GM13976 (cell line): Measurements from ENCODE around the gene GALNT9.

Experiments used
- DNase-seq: peaks from one replicate; pipeline ENCODE4 v3.0.0; 2012; ENCODE audit warnings: low spot score
- in situ Hi-C: fragments of 300-500 bp; cut with MboI; formaldehyde crosslinking; loops from one replicate; pipeline ENCODE4 v1.12.0; 2022; ENCODE audit warnings: low sequenced_read_pairs, mixed read lengths, inconsistent platforms; ENCODE audit not compliant: unreplicated experiment
- TF ChIP-seq, protein P1 (sequence below): IDR thresholded peaks from 2 replicates; pipeline ENCODE4 v1.5.1; 2012; ENCODE audit warnings: borderline replicate concordance, mild to moderate bottlenecking; ENCODE audit not compliant: insufficient read depth; ENCODE audit errors: extremely low read depth, missing control alignments, control extremely low read depth

The GALNT9 gene

DNA sequence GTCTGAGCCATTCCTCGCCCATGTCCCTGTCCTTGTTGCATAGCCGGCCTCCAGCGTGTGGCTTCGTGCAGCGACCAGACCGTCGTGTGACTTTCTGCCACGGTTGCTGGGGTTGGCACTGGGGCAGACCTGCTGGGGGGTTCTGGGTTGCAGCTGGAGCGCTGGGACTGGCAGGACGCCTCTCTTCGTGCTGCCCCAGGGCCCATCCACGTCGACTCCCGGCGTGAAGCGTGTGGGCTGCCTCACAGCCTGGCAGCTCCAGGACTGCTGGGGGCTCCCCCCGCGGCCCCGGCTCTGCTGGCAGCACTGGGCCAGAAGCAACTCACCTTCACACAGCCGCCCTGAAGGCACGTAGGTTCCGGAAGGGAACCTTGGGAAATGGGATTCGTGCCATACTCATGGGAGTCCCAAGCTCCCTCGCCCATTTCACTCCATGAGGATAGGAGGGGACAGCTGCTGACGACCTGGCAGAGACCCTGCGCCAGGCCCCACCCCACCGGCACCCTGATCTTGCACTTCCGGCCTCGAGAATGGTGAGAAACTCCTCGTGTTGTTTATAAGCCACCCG lies 51.9 kb downstream of the GALNT9 start:
- DNase-seq, result no peak
- TF ChIP-seq, protein P1, sequence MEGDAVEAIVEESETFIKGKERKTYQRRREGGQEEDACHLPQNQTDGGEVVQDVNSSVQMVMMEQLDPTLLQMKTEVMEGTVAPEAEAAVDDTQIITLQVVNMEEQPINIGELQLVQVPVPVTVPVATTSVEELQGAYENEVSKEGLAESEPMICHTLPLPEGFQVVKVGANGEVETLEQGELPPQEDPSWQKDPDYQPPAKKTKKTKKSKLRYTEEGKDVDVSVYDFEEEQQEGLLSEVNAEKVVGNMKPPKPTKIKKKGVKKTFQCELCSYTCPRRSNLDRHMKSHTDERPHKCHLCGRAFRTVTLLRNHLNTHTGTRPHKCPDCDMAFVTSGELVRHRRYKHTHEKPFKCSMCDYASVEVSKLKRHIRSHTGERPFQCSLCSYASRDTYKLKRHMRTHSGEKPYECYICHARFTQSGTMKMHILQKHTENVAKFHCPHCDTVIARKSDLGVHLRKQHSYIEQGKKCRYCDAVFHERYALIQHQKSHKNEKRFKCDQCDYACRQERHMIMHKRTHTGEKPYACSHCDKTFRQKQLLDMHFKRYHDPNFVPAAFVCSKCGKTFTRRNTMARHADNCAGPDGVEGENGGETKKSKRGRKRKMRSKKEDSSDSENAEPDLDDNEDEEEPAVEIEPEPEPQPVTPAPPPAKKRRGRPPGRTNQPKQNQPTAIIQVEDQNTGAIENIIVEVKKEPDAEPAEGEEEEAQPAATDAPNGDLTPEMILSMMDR, result no peak
- in situ Hi-C loops, result no loop called here

DNA sequence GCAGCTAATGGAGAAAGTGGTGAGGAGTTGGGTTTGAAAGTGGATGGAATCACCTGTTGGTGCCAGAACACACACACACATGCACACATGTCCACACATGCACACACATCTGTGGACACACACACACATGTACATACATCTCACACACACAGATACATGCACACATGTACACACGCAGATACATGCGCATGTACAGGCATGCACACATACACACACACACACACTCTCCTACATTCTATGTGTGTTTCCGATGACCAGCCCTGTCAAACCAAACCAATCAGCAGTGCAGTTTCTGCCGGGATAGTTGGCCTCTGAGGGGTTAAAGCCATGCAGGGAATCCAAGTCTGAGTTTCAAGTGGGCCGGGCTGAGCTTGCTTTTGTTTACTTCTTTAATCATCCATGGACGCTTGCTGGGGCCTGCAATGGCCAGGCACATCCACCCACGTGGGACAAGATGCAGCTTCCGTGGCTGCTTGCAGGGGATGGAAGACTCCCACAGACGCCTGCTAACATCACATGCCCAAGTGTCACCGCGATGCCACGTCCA lies 52.5 kb downstream of the GALNT9 start:
- in situ Hi-C loops, result no loop called here
- TF ChIP-seq, protein P1, result no peak
- no peak for DNase-seq

DNA sequence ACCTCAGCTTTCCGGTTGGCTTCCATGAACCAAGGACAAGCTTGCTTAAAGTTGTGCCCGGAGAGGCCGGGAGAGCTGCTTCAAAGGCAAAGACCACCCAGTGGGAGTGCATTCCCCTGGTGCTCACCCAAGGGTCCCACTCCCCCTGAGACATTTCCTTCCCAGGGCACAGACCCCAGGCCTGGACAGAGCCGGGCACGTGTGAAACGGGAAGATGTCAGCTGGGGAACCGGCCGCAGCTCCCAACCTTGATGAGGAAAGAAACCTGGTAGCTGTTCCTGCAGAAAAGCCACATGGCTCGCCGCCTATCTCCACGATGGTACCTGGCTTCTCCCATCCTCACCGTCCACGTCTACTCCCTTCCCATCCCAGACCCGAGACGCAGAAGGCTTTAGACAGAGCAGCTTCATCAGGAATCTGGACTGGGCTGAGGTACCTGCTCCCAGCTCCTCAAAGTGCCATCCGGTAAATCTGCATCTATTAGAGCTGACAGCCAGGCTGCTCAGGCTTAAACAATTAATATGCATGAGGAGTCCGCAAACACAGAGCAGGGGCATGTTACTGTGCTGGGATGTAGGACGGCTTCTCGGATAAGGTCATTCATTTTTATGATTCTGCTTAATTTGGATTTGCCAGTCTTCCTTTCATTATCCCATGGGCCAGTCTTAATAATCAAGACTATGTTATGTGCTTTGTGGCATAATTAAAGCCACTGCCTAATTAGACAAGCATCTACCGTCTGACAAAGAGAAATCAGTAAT lies 53.1 kb downstream of the GALNT9 start:
- no peak for DNase-seq
- TF ChIP-seq, protein P1, result no peak
- in situ Hi-C loops, result no loop called here

DNA sequence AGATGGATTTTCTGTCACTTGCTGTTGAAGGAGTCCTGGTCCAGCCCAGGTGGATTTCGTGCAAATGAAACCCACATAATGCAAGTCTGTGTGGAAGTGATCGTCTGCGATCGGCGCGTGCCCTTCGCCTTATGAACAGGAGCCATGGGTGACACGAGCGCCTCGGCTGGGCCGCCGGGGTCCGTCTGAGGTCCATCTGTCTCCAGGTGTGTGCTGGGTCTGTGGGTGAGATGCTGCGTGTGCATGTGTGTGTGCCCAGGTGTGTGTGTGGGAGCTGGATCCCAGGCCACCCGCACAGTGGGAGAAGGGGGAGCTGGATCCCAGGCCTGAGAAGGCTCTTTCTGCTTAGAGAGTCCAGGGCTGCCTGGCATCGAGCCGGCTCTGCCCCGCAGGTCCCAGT lies 53.8 kb downstream of the GALNT9 start:
- DNase-seq, result no peak
- in situ Hi-C loops, result no loop called here
- TF ChIP-seq, protein P1, result no peak

DNA sequence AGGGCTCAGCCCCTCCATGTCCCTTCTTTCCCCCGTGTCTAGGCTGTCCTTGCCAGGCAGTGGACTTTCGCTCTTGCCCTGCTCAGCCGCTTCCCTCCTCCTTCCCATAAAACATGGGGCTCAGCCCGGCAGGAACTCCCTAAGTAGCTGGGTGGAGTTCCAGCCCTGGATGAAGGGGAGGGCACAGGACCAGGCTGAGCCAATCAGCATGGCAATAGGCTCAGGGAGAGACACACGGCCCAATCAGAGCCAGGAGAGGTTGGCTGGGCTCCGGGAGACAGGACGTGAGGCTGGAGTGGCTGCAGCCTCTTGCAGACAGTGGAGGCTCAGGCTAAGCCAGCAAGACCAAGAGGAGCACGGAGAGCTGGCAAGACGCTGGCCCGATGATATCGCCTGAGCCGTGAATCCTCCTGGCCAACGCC lies 54.3 kb downstream of the GALNT9 start:
- no peak for DNase-seq
- in situ Hi-C loops, result no loop called here
- TF ChIP-seq, protein P1, result no peak

DNA sequence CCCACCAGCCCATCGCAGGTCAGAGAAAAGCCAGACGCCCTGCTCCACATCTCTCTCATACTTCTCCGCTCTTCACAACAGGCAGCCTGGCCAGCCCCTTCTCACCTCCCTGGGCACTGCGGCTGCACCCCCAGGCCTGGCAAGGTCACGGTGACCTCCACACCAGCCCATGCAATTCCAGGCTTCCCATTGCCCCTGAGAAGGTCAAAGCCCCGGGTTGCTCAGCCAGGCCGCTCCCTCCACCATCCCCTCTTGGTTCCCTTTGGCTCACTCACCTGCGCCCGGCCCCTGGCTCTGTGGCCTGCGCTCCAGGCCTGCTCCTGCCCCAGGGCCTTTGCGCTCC lies 55.4 kb downstream of the GALNT9 start:
- TF ChIP-seq, protein P1, result no peak
- DNase-seq, result no peak
- in situ Hi-C loops, result no loop called here
